ENCODE results near the gene EME2.

EME2 gene

DNA sequence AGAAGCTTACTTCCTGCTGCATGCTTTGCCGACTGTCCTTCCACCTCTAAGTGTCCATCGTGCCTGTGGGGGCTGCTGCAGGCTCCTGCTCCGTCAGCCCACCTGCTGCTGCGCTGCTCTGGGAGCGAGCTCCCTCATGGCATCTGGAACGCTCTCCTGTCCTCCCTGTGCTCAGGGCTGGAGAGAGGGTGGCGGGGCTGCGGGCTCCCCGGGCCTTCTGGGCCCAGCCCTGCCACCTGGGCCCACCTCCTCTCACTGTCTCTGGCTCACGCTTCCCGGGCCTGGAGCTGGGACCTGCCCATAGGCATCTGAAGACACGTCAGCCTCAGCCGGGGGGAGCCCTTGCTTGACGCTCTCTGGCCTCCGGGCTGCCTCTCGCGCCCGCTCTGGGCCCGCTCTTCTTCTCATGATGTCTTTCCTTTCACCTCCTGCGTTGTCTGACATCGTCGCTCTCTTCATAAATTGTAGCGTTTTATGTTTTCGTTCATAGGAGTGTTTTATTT is 28.2 kb upstream of the EME2 start:
- H3K36me3 ChIP-seq, result peaks cover 30% of the 10 kb centered on the region

DNA sequence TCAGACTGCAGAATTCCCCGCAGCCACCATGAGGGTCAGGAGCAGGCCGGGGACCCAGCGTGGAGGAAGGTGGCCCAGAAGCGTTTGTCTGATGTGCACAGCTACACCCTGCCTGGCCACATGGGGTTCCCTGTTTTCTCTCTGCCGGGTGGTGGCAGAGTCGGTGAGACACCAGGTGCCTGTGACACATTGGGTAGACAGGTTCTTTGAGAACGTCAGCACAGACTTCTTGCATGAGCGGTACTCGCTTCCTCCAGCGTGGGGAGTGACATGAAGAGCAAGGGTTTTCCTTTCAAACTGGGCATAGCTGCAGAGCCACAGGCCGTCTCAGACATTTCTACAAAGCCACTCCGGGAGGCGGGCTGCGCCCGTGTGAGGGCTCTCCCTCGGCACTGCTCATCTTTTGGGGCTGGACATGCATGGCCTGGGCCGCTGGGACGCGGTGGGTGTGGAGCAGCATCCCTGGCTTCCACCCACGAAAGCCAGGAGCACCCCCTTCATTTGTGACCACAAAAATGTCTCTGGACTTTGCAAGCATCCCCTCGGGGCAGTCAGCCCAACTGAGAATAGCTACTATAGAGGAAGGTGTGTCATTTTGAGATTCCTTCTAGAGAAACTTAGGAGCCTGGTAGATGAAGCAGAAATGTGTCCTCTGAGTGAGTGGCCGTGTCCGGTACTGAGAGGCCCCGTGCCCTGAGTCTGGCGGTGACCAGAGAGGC is 27.3 kb upstream of the EME2 start:
- Histone ChIP-seq H3K27me3 (no peaks in the 10 kb centered on the region), H3K4me1 (no peaks in the 10 kb centered on the region), H3K36me3 (peaks cover 34% of the 10 kb centered on the region), H3K9me3 (no peaks in the 10 kb centered on the region), H3K4me3 (ENCODE audit: low read depth, low read length) (no peak overlapping the region)
- DNase-seq, result no peak
- TF ChIP-seq, protein P1, sequence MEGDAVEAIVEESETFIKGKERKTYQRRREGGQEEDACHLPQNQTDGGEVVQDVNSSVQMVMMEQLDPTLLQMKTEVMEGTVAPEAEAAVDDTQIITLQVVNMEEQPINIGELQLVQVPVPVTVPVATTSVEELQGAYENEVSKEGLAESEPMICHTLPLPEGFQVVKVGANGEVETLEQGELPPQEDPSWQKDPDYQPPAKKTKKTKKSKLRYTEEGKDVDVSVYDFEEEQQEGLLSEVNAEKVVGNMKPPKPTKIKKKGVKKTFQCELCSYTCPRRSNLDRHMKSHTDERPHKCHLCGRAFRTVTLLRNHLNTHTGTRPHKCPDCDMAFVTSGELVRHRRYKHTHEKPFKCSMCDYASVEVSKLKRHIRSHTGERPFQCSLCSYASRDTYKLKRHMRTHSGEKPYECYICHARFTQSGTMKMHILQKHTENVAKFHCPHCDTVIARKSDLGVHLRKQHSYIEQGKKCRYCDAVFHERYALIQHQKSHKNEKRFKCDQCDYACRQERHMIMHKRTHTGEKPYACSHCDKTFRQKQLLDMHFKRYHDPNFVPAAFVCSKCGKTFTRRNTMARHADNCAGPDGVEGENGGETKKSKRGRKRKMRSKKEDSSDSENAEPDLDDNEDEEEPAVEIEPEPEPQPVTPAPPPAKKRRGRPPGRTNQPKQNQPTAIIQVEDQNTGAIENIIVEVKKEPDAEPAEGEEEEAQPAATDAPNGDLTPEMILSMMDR (IDR thresholded peaks at IDR 0.05; ENCODE audit: low read depth, low read length), result no peak

More for the DNA sequence above, 28.2 kb upstream of the EME2 start:
- Histone ChIP-seq H3K27me3 (no peaks in the 10 kb centered on the region), H3K4me1 (no peaks in the 10 kb centered on the region), H3K9me3 (no peaks in the 10 kb centered on the region), H3K4me3 (ENCODE audit: low read depth, low read length) (no peak overlapping the region)
- no peak for DNase-seq
- TF ChIP-seq, protein P1 (IDR thresholded peaks at IDR 0.05; ENCODE audit: low read depth, low read length), result no peak

DNA sequence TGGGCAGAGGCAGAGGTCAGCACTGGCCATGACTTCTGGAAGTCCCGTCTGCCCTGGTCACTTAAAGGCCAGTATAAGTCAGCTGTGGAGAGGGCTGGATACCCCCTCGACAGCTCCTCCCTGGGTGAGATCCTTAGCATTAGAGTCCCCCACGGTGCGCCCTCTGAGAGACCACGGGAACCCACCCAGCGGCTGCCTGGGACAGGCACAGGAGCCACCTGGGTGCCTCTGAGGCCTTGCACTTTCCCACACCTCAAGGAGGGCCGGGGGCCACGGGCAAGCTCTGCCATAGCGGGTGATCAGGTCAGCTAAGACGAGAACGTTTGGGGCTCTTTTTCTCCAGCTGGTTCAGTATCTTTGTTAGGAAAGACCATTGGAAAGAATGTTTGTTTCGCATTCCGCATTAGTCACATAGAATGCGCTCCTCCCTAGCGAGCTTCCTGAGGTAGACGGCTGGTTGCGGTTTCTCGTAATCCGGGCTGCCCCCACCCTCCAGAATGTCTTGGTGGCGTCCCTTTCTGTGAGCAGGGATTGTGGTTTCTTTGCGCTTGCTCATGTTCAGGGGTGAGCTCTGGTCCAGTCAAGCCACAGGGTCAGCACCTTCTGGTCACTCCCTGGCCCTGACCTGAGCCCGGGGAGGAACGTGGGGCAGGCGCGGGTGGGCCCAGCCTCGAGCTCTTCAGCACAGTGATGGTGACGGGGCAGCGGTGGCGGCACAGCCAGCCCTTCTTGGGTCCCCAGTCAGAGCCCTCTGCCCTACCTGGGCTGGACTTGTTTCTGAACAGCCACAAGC is 26.5 kb upstream of the EME2 start:
- H3K9me3 ChIP-seq, result no peaks in the 10 kb centered on the region
- no peak for DNase-seq
- H3K4me3 ChIP-seq (ENCODE audit: low read depth, low read length), result no peak overlapping the region
- H3K36me3 ChIP-seq, result peaks cover 29% of the 10 kb centered on the region
- TF ChIP-seq, protein P1 (IDR thresholded peaks at IDR 0.05; ENCODE audit: low read depth, low read length), result no peak
- H3K27me3 ChIP-seq, result no peaks in the 10 kb centered on the region
- H3K4me1 ChIP-seq, result no peaks in the 10 kb centered on the region

DNA sequence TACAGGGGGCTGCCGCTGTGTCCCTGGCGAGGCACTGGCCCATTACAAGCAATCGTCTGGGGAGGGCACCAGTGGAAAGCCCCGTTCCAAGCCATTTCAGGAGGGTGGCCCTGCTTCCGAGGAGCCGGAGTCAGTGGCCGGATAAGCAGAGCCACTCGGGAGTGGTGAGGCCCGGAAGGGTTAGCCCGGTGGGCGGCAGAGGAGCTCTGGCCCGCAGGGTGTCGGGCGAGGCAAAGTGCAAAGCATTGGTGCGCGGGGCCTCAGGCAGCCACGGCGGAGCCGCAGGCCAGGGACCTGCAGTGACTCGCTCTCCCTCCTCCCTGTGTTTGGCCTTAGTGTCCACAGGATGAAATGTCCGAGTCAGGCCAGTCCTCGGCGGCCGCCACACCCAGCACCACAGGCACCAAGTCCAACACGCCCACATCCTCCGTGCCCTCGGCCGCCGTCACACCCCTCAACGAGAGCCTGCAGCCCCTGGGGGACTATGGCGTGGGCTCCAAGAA is 25.9 kb upstream of the EME2 start:
- H3K36me3 ChIP-seq, result peaks cover 31% of the 10 kb centered on the region
- no peak for DNase-seq

DNA sequence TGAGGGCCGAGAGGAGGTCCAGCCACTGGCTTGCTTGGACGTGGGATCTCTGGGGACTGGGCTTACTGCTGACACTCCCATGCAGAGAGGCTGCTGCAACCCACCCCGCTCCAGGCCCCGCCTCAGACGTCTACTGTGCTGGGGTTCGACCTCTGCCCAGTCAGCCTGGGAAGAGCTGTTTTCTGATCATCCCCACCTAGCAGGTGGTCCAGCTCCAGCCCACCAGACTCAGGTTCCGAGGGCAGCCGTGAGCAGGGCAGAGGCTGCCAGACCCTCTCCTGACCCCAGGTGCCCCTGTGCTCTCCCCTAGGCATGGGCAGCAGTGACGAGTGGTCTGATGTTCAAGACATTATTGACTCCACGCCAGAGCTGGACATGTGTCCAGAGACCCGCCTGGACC is 24.7 kb upstream of the EME2 start:
- no peak overlapping the region for H3K4me3 ChIP-seq (ENCODE audit: low read depth, low read length)
- H3K36me3 ChIP-seq, result peaks cover 41% of the 10 kb centered on the region
- H3K9me3 ChIP-seq, result no peaks in the 10 kb centered on the region
- no peak for DNase-seq
- no peaks in the 10 kb centered on the region for H3K4me1 ChIP-seq
- no peaks in the 10 kb centered on the region for H3K27me3 ChIP-seq
- TF ChIP-seq, protein P1 (IDR thresholded peaks at IDR 0.05; ENCODE audit: low read depth, low read length), result no peak

More for the DNA sequence above, 25.9 kb upstream of the EME2 start:
- Histone ChIP-seq H3K27me3 (no peaks in the 10 kb centered on the region), H3K4me3 (ENCODE audit: low read depth, low read length) (no peak overlapping the region), H3K4me1 (no peaks in the 10 kb centered on the region), H3K9me3 (no peaks in the 10 kb centered on the region)
- TF ChIP-seq, protein P1 (IDR thresholded peaks at IDR 0.05; ENCODE audit: low read depth, low read length), result no peak
